T-helper 1 cell treated with Interleukin-12 subunit alpha and Interleukin-12 subunit beta and Interleukin-4 antibody, amounts not matched to agents 30 μg/mL and 1 μg/mL, for 36 hours (primary cell): ENCODE measurements around the gene DPY19L1.
A peak's percentile ranks its signal among the peaks of the same experiment; 100 is the strongest.

Experiments
- H3K27ac Mint-ChIP-seq: one replicate; pipeline ENCODE4 v1.8.0; 2021; ENCODE audit warnings: mild to moderate bottlenecking, mixed read lengths
- H3K27me3 Mint-ChIP-seq: one replicate; pipeline ENCODE4 v1.8.0; 2021; ENCODE audit warnings: low read depth, mixed read lengths
- H3K36me3 Mint-ChIP-seq: one replicate; pipeline ENCODE4 v1.8.0; 2021; ENCODE audit warnings: low read depth, mixed read lengths
- H3K4me1 Mint-ChIP-seq: one replicate; pipeline ENCODE4 v1.8.0; 2021; ENCODE audit warnings: low read depth, mixed read lengths
- H3K4me3 Mint-ChIP-seq: one replicate; pipeline ENCODE4 v1.8.0; 2021; ENCODE audit warnings: mild to moderate bottlenecking, moderate library complexity, mixed read lengths
- H3K9me3 Mint-ChIP-seq: one replicate; pipeline ENCODE4 v1.8.0; 2021; ENCODE audit warnings: mixed read lengths

The DPY19L1 gene

DNA sequence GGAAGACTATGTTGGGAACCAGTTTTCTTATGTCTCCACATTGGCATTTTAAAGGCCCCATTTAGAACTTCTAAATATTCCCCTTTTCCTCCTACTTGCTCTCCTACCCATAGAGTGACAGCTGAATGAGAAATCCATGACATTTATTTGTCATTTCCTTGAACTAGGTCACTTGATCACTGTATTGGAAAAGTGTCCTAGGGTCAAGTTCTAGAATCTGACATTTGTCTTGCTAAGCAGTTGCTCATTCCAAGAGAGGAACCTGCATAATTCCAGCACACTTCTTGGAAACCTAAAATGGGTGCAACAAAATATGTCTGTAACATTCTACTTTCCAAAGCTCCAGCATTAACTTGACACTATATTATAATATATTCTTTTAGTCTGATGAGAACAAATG lies 3.6 kb upstream of the DPY19L1 start:
- no peaks in the 10 kb centered on the region for H3K36me3 Mint-ChIP-seq
- H3K4me3 Mint-ChIP-seq, result no peak overlapping the region
- H3K9me3 Mint-ChIP-seq, result no peaks in the 10 kb centered on the region
- no peak overlapping the region for H3K27ac Mint-ChIP-seq
- peaks cover 19% of the 10 kb centered on the region for H3K27me3 Mint-ChIP-seq
- peaks cover 9% of the 10 kb centered on the region for H3K4me1 Mint-ChIP-seq

DNA sequence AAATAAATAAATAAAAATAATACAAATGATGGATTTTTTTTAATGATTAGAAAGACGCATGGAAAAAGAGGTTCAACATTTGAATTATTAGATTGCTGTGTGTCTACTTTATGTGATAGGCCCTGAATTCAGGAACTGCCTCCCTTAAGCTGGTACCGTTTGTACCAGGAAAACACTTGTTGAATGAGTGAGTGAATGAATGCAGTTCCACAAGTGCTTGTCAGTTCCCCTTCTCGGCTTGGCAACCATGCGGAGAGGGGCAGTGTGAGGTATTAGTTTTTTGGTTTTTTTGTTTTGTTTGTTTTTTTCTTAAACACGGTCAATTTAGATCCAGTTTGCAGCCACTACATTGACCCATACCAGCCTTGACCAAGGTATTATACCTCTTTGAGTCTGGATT lies 2.1 kb upstream of the DPY19L1 start:
- Mint-ChIP-seq H3K4me3 (no peak overlapping the region), H3K36me3 (no peaks in the 10 kb centered on the region), H3K9me3 (no peaks in the 10 kb centered on the region), H3K27me3 (peaks cover 19% of the 10 kb centered on the region), H3K4me1 (peaks cover 21% of the 10 kb centered on the region), H3K27ac (no peak overlapping the region)

DNA sequence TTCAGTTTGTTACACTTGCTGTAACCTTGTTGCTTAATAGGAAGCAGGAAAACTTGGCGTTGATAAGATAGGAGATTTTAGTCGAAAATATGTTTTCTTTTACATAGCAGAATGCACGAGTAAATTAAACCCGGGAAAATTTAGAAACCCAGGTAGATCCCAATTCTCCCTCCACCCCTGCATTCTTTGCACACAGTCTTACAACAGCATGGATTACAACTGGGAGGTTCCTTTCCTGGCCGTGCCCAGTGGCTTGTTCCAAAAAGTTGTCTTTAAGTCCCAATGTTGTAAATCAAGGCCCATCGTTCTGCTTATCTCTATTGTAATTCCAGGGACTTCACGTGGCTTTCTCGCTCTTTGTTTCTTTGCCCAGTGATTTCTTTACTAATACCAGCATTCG lies 1.1 kb upstream of the DPY19L1 start:
- H3K36me3 Mint-ChIP-seq, result no peaks in the 10 kb centered on the region
- peak overlapping the region; percentile 21 for H3K27ac Mint-ChIP-seq
- no peaks in the 10 kb centered on the region for H3K9me3 Mint-ChIP-seq
- peaks cover 19% of the 10 kb centered on the region for H3K27me3 Mint-ChIP-seq
- peak overlapping the region; percentile 85 for H3K4me3 Mint-ChIP-seq
- H3K4me1 Mint-ChIP-seq, result peaks cover 21% of the 10 kb centered on the region

DNA sequence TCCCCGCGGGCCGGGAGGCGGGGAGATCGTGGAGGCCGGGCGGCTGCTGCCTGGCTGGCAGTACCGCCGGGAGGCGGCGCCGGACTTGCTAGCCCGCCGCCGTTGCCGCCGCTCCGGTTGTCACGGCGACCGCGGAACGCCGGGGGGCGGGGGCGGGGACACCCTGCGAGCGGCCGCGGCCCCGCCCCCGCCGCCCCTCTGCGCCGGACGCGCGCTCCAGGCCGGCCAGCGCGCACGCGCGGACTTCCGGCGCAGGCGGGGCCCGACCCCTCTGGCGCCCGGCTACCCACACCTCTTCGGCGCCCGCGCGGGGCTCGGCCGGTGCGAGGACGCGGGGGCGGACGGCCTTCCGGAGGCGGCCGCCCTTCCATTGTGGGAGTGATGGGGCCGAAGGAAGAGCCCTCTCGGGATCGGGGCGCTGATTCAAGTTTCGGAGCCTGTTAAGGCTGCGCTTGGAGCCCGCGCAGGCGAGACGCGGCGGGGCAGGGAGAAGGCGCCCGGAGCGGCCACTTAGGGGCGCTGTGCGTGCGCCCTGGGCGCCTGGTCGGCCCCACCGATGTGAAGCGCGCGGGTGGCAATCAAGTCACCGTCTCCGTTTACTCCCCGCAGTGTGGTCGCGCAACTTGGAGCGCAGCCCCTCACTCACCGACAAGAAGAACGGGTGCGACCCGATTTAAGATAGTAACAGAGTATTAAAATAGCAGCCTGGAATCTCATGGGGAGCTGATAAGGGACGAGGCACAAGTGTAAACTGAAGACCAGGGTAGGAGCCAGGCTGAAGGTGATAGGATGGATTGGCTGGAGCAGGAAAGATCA lies 449 bp upstream of the DPY19L1 start:
- H3K4me3 Mint-ChIP-seq, result peak overlapping the region; percentile 85

DNA sequence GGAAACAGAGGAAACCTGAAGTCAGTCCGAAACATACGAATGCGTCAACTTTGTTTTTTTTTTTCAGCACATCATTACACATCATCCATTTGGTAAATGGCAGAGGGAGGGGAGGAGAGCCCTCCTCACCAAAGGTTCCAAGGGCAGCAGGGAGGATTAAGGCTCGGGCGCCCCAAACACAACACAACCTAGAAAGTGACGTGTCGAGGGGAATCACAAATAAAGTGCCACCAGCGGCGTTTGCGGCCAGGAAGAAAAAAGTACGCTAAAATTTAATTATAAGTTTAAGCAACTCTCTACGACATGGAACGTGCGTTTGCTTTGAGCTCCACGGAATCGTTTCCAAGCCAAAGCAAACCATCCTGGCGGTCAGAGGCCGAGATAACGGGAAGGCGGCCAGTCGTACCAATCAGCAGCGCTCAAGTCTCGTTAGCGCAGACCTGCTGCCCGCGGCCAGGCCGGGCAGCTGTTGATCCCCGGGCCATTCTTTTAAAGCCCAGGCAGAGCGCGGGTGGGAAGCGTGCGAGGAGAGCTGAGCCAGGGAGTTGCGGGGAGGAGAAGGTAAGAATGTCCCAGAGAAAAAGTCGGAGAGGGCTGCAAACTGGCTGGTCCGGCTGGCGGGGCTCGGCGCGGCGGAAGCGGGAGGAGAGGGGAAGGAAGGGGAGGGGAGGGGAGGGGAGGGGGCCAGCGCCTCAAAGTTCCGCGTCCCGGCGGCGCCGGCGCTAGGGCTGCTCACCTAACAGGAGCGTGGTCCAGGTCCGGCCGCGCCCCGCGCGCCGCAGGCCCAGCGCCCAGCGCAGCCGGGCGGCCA lies 719 bp downstream of the DPY19L1 start:
- Mint-ChIP-seq H3K36me3 (no peaks in the 10 kb centered on the region), H3K4me3 (peak overlapping the region; percentile 94)

More for the DNA sequence above, 449 bp upstream of the DPY19L1 start:
- peaks cover 22% of the 10 kb centered on the region for H3K27me3 Mint-ChIP-seq
- no peak overlapping the region for H3K27ac Mint-ChIP-seq
- peaks cover 21% of the 10 kb centered on the region for H3K4me1 Mint-ChIP-seq
- no peaks in the 10 kb centered on the region for H3K36me3 Mint-ChIP-seq
- H3K9me3 Mint-ChIP-seq, result no peaks in the 10 kb centered on the region

DNA sequence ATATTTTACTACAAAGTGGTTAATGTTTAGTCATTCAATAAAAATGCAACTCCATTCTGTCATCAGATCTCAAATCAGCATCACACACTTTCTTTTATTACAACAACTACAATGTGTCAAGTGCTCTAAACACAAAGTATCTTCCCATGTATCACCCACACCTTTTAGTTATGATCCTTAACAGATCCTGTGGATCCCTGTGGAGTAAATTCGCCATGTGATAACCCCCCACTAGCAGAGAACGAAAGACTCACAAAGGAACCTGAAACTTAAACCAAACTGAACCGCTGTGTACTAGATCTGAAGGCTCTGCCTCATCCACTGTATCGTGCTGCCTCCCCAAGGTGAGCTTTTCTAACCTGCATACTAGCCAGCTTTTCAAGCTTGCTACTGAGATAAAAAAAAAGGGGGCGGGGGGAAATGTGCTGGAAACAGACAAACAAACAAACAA lies 1.7 kb downstream of the DPY19L1 start:
- Mint-ChIP-seq H3K4me1 (peaks cover 21% of the 10 kb centered on the region), H3K27ac (peak overlapping the region; percentile 2), H3K9me3 (no peaks in the 10 kb centered on the region), H3K36me3 (no peaks in the 10 kb centered on the region), H3K27me3 (peaks cover 13% of the 10 kb centered on the region), H3K4me3 (peak overlapping the region; percentile 94)

More for the DNA sequence above, 719 bp downstream of the DPY19L1 start:
- H3K9me3 Mint-ChIP-seq, result no peaks in the 10 kb centered on the region
- H3K27ac Mint-ChIP-seq, result peak overlapping the region; percentile 91
- peaks cover 19% of the 10 kb centered on the region for H3K27me3 Mint-ChIP-seq
- peaks cover 21% of the 10 kb centered on the region for H3K4me1 Mint-ChIP-seq

DNA sequence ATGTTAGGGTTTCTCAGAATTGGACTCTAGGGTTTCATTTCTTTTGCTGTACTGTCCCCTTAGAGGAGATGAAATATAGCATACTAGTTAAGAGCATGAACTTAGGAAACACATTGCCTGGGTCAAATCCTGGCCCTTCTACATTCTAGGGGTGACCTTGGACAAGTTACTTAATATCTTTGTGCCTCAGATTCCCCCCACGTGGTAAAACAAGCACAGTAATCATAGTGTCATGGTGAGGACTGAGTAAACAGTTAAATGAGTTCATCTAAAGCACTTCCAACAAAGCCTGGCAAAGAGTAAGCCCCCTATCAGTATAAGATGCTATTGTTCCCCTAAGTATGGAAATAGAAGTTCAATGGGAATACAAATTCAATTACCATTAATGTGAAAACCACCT lies 5.1 kb downstream of the DPY19L1 start:
- Mint-ChIP-seq H3K27me3 (peaks cover 11% of the 10 kb centered on the region), H3K9me3 (no peaks in the 10 kb centered on the region), H3K36me3 (no peaks in the 10 kb centered on the region), H3K27ac (no peak overlapping the region), H3K4me1 (peaks cover 20% of the 10 kb centered on the region), H3K4me3 (no peak overlapping the region)

DNA sequence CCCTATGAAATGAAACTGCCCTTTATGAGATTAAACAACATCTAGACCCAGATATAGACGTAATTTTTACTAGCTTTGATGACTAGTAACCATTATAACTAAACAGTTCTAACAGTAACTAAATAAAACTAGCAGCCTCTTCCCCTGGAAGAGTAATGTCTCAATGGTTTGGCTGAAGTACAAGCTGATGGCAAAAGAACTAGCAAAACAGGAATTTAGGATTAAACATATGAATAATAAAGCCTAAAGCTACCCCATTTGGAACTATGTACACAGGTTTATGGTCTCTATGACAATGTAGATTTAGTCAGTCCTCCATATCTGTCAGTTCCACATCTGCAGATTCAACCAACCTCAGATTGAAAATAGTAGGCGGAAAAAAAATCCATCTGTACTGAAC lies 6.4 kb downstream of the DPY19L1 start:
- H3K4me1 Mint-ChIP-seq, result peaks cover 14% of the 10 kb centered on the region
- no peak overlapping the region for H3K4me3 Mint-ChIP-seq
- H3K27me3 Mint-ChIP-seq, result peaks cover 7% of the 10 kb centered on the region
- H3K36me3 Mint-ChIP-seq, result no peaks in the 10 kb centered on the region
- no peaks in the 10 kb centered on the region for H3K9me3 Mint-ChIP-seq
- no peak overlapping the region for H3K27ac Mint-ChIP-seq

DNA sequence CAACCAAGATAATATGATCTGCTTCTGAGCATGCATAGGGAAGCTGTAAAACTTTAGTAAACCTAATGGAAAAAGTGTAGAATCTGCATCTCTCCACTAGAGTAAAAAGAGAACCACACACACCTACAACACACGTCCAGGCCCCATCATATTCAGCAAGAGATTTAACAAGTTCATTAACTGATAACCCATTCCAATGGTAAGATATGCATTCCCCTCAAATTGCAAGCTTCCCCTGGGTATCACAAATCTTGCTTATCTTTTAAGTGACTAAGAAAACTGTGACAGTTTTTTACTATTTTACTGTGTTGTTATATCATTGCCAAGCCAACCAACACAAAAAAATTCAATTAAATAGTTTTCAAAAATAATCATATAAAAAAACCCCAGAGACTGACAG lies 8.0 kb downstream of the DPY19L1 start:
- Mint-ChIP-seq H3K9me3 (no peaks in the 10 kb centered on the region), H3K27me3 (peaks cover 7% of the 10 kb centered on the region), H3K27ac (no peak overlapping the region), H3K4me3 (no peak overlapping the region), H3K4me1 (peaks cover 3% of the 10 kb centered on the region), H3K36me3 (no peaks in the 10 kb centered on the region)

DNA sequence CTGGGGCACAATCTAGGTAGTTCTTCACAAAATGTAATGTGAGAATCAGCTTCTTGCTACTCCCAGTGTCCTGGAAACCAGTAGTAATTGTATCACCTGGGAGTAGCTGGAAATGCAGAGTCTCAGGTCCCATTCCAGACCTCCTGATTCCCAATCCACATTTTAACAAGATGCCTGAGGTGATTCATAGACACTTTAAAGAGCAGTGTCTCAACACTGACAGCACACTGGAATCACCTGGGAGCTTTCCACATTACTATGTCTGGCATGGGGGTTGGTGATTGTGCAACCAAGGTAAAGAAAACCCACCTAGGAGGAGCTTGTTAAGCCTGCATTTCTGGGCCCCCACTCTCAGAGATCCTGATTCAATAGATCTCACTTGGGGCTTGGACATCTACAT lies 11.1 kb downstream of the DPY19L1 start:
- Mint-ChIP-seq H3K4me1 (peaks cover 3% of the 10 kb centered on the region), H3K4me3 (no peak overlapping the region), H3K27ac (no peak overlapping the region), H3K36me3 (no peaks in the 10 kb centered on the region), H3K9me3 (no peaks in the 10 kb centered on the region), H3K27me3 (no peaks in the 10 kb centered on the region)

DNA sequence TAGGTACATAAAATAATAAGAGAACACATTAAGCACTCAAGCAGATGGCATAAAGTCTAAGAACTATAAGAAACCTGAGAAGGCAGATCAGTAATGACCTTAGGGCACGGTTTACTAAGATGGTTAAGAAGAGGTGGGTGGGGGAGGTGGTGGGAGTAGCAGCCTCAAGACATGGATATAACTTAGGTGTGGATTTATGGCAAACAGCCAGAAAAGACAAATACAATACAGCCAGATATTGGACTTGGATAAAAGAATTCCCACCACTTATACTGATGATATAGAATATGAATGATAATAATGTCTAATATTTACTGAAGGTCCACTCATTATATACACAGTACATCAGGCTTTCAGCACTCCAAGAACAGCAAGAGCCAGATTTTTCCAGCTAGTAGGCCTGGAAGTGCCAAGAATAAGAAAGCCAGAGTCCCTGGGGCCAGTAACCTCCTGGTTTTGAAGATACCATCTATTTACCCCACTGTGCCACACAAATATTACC lies 11.9 kb downstream of the DPY19L1 start:
- Mint-ChIP-seq H3K4me1 (peaks cover 3% of the 10 kb centered on the region), H3K36me3 (no peaks in the 10 kb centered on the region), H3K27me3 (no peaks in the 10 kb centered on the region), H3K27ac (no peak overlapping the region), H3K9me3 (no peaks in the 10 kb centered on the region), H3K4me3 (no peak overlapping the region)

DNA sequence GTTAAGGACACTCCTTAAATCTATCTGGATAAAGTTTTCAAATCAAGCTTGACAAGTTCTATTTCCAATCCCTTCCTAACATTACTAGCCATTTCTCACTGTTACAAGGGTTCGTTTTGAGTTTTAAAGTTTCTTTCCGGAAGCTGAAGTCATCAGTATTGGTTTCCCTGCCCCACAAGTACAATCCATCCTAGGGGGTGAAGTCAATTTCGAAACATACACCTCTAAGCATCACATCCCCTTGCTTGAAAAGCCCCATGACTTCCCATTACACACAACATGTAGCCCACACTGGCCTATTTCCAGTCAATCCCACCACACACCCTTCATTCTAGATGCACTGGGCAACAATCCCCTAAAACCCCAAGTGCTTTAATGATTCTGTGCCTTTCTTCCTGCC lies 13.0 kb downstream of the DPY19L1 start:
- H3K4me1 Mint-ChIP-seq, result peaks cover 3% of the 10 kb centered on the region
- H3K4me3 Mint-ChIP-seq, result no peak overlapping the region
- no peak overlapping the region for H3K27ac Mint-ChIP-seq
- H3K27me3 Mint-ChIP-seq, result no peaks in the 10 kb centered on the region
- H3K9me3 Mint-ChIP-seq, result no peaks in the 10 kb centered on the region
- no peaks in the 10 kb centered on the region for H3K36me3 Mint-ChIP-seq

DNA sequence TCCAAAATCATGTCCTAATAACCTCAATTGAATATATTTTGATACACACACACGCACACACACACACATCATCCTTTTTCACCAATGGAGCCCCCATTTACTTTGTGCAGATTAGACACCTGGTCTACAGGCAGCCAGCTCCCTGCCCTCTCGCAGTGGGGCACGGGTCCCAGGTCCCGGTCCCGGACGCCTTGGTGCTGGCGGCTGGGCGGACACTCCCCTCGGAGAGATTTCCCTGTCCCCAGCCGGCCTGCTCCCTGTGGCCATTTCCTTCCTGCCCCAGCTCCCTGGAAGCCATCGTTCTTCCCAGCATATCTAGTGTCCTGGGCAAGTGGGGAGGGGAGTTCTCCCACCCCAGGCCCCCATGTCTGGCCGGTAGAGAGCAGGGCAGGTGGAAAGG lies 14.6 kb downstream of the DPY19L1 start:
- Mint-ChIP-seq H3K36me3 (no peaks in the 10 kb centered on the region), H3K9me3 (no peaks in the 10 kb centered on the region), H3K4me3 (no peak overlapping the region), H3K27me3 (no peaks in the 10 kb centered on the region), H3K4me1 (no peaks in the 10 kb centered on the region), H3K27ac (no peak overlapping the region)

DNA sequence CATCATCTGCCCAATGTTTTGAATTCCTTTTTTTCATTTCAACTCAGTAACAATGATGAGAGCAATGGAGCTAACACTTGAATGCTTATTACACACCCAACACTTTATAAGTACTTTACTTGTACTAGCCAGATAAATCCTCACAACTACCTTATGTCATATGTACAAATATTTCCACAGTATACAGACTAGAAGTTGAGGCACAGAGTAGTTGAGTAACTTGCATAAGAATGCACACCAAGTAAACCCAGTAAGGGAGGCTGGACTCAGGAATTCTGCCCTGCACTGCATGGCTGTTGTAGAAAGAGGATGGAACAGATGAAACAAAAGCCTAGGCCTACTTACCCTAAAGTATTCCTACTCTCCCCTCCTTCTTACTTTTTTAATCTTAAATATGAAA lies 15.8 kb downstream of the DPY19L1 start:
- H3K27ac Mint-ChIP-seq, result no peak overlapping the region
- H3K27me3 Mint-ChIP-seq, result no peaks in the 10 kb centered on the region
- no peaks in the 10 kb centered on the region for H3K4me1 Mint-ChIP-seq
- H3K9me3 Mint-ChIP-seq, result no peaks in the 10 kb centered on the region
- H3K4me3 Mint-ChIP-seq, result no peak overlapping the region
- peaks cover 3% of the 10 kb centered on the region for H3K36me3 Mint-ChIP-seq

DNA sequence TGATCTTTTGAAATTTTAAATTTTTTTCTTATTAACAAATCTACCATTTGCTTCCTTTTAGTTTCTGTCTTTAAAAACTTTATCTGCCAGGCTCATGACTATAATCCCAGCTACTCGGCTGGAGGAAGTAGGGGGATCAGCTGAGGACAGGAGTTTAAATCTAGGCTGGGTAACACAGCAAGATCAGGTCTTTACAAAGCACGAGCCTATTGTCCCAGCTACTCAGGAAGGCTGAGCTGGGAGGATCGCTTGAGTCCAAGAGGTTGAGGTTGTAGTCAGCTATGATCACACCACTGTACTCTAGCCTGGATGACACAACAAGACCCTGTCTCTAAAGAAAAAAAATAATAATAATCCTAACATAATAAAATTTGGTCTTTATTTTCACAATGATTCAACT lies 17.5 kb downstream of the DPY19L1 start:
- no peaks in the 10 kb centered on the region for H3K9me3 Mint-ChIP-seq
- no peaks in the 10 kb centered on the region for H3K27me3 Mint-ChIP-seq
- peaks cover 3% of the 10 kb centered on the region for H3K36me3 Mint-ChIP-seq
- no peak overlapping the region for H3K4me3 Mint-ChIP-seq
- H3K27ac Mint-ChIP-seq, result no peak overlapping the region
- H3K4me1 Mint-ChIP-seq, result peaks cover 3% of the 10 kb centered on the region
